Neural cell (in vitro differentiated cells): ENCODE data around the gene CAPN12.

ENCODE experiments used
- CTCF ChIP-seq: fragments of 450-650 bp; IDR thresholded peaks from 2 replicates; pipeline ENCODE4 v1.5.1; 2014; ENCODE audit warnings: antibody characterized with exemption, mild to moderate bottlenecking, moderate library complexity; ENCODE audit not compliant: poor library complexity, severe bottlenecking
- EZH2 ChIP-seq: fragments of 200-600, 300-800 bp; shearing (Covaris generic), sonication (generic); IDR thresholded peaks from 2 replicates; pipeline ENCODE4 v1.6.1; 2014; ENCODE audit warnings: antibody characterized with exemption, low read length, borderline replicate concordance, mild to moderate bottlenecking; ENCODE audit not compliant: insufficient read depth, poor library complexity, severe bottlenecking
- POLR2AphosphoS5 ChIP-seq: IDR thresholded peaks from 2 replicates; pipeline ENCODE4 v1.6.1; 2012
- SMC3 ChIP-seq: fragments of 450-650 bp; conservative IDR thresholded peaks from 2 replicates; pipeline ENCODE4 v1.6.1; 2014; ENCODE audit warnings: antibody characterized with exemption, mild to moderate bottlenecking, moderate library complexity; ENCODE audit not compliant: poor library complexity
- TAF1 ChIP-seq: IDR thresholded peaks from 2 replicates; pipeline ENCODE4 v1.6.1; 2012; ENCODE audit warnings: low read depth

GRCh38 chr19:38784224-38784623 is 40.0 kb upstream of the CAPN12 start:
- TF ChIP-seq EZH2 (no peak), CTCF (no peak), POLR2AphosphoS5 (no peak), TAF1 (no peak), SMC3 (no peak)
